ENCODE data around the gene CDH15. TPM values are rescaled to one million over a fixed set of nuclear protein-coding genes. Genes with fewer than 3 reads are reported as not detected.

CDH15 gene
- total and polyA plus RNA-seq, 2 donors (not counting 1 experiment from before 2014, with no cell fraction given) = not detected

- ATAC-seq (ENCODE audit: low read depth) = no peak
- no peaks in the 10 kb centered on the region for H3K79me2 ChIP-seq (ENCODE audit: control insufficient read depth, insufficient read depth, low read length)
- peaks cover 10% of the 10 kb centered on the region for H3K4me1 Mint-ChIP-seq
- H4K20me1 ChIP-seq (ENCODE audit: control insufficient read depth, insufficient read depth, low read length, poor library complexity, severe bottlenecking) = no peaks in the 10 kb centered on the region
- H3K9me3 Mint-ChIP-seq (ENCODE audit: insufficient read depth) = no peaks in the 10 kb centered on the region
- H3K27ac Mint-ChIP-seq = no peak overlapping the region
- POLR2A ChIA-PET = no interaction called here
- H3K4me3 Mint-ChIP-seq = no peak overlapping the region
- no peaks in the 10 kb centered on the region for H3K27me3 Mint-ChIP-seq
- no peak overlapping the region for H3K9ac ChIP-seq (ENCODE audit: low read length)
- TF ChIP-seq CTCF (IDR thresholded peaks at IDR 0.05) = no peak
- TF ChIP-seq EZH2 (IDR thresholded peaks at IDR 0.05; ENCODE audit: borderline replicate concordance, insufficient read depth, low read depth, low read length, poor library complexity, severe bottlenecking) = no peak
- peaks cover 2 to 7% of the 10 kb centered on the region in 2 experiments for H3K36me3 ChIP-seq (replicated peaks in 1 of 2; ENCODE audit: control extremely low read depth in 1 of 2, control insufficient read depth in 1 of 2, extremely low read depth in 1 of 2, insufficient read depth in 2 of 2, low read length in 1 of 2)
- no peak overlapping the region for H3K27ac ChIP-seq (ENCODE audit: low read length in 2 of 2)
- peaks cover 0 to 11% of the 10 kb centered on the region in 2 donors for H3K4me1 ChIP-seq (ENCODE audit: control insufficient read depth in 2 of 2, insufficient read depth in 2 of 2, low read length in 2 of 2)
- no peak overlapping the region for H3K4me2 ChIP-seq (replicated peaks; ENCODE audit: low read depth, low read length, poor library complexity, severe bottlenecking)
- no peak overlapping the region for H3K4me3 ChIP-seq (ENCODE audit: control extremely low read depth in 1 of 5, extremely low read depth in 1 of 5, insufficient read depth in 1 of 5, low read depth in 2 of 5, low read length in 4 of 5)
- CTCF ChIA-PET = no interaction called here
- no peaks in the 10 kb centered on the region for H3K27me3 ChIP-seq (replicated peaks in 1 of 4; ENCODE audit: control extremely low read depth in 1 of 4, control insufficient read depth in 3 of 4, insufficient read depth in 4 of 4, low read length in 3 of 4)
- intact Hi-C loops (cut with micrococcal nuclease) = no loop called here
- WGBS (ENCODE audit: insufficient coverage) = no CpG with 5 or more reads among the region's 3 CpGs
- H3K9me3 ChIP-seq (ENCODE audit: control extremely low read depth in 1 of 3, control insufficient read depth in 2 of 3, insufficient read depth in 1 of 3, low read length in 2 of 3) = no peaks in the 10 kb centered on the region
- no peak overlapping the region for H2AFZ ChIP-seq (ENCODE audit: insufficient read depth, low read depth, low read length, poor library complexity, severe bottlenecking)
- DNase-seq = no peak
Observed at GRCh38 chr16:89237733-89238132, 66.2 kb downstream of the CDH15 start.

- ChIA-PET POLR2A (interaction anchor here (0.6 to 1.1 kb wide), 5 partner anchors 10 to 1108 kb away, joined by 3 to 4 read pairs (median 3); partner anchors contain the start of genes CDH15 and SPG7), CTCF (interaction anchor here (0.9 to 1.8 kb wide), 8 partner anchors 10 to 676 kb away, joined by 3 to 17 read pairs (median 4); partner anchors contain the start of genes SPG7 and ZNF778)
- H3K27me3 ChIP-seq (replicated peaks in 1 of 4; ENCODE audit: control extremely low read depth in 1 of 4, control insufficient read depth in 3 of 4, insufficient read depth in 4 of 4, low read length in 3 of 4) = no peaks in the 10 kb centered on the region
- H3K27ac ChIP-seq (ENCODE audit: low read length in 2 of 2) = peak overlapping the region; percentile 93 to 97
- 6% methylated on average over 29 of the region's 39 CpGs for WGBS (ENCODE audit: insufficient coverage)
- no peaks in the 10 kb centered on the region for H4K20me1 ChIP-seq (ENCODE audit: control insufficient read depth, insufficient read depth, low read length, poor library complexity, severe bottlenecking)
- no peaks in the 10 kb centered on the region for H3K79me2 ChIP-seq (ENCODE audit: control insufficient read depth, insufficient read depth, low read length)
- Mint-ChIP-seq H3K27ac (peak overlapping the region; percentile 100), H3K4me3 (peak overlapping the region; percentile 99), H3K27me3 (no peaks in the 10 kb centered on the region), H3K4me1 (peaks cover 14% of the 10 kb centered on the region), H3K9me3 (ENCODE audit: insufficient read depth) (no peaks in the 10 kb centered on the region)
- ATAC-seq (ENCODE audit: low read depth) (peak; percentile 77), DNase-seq (peak; percentile 94)
- no peaks in the 10 kb centered on the region for H3K9me3 ChIP-seq (ENCODE audit: control extremely low read depth in 1 of 3, control insufficient read depth in 2 of 3, insufficient read depth in 1 of 3, low read length in 2 of 3)
- peak overlapping the region; percentile 65 for H2AFZ ChIP-seq (ENCODE audit: insufficient read depth, low read depth, low read length, poor library complexity, severe bottlenecking)
- TF ChIP-seq EZH2 (IDR thresholded peaks at IDR 0.05; ENCODE audit: borderline replicate concordance, insufficient read depth, low read depth, low read length, poor library complexity, severe bottlenecking) (no peak), CTCF (IDR thresholded peaks at IDR 0.05) (no peak)
- H3K36me3 ChIP-seq (replicated peaks in 1 of 2; ENCODE audit: control extremely low read depth in 1 of 2, control insufficient read depth in 1 of 2, extremely low read depth in 1 of 2, insufficient read depth in 2 of 2, low read length in 1 of 2) = no peaks in the 10 kb centered on the region
- peaks cover 0 to 11% of the 10 kb centered on the region in 2 donors for H3K4me1 ChIP-seq (ENCODE audit: control insufficient read depth in 2 of 2, insufficient read depth in 2 of 2, low read length in 2 of 2)
- intact Hi-C loops (cut with micrococcal nuclease) = loop anchor here (1.0 to 10.0 kb wide), 5 partner anchors 48 to 413 kb away; partner anchors contain the start of genes ANKRD11, CHMP1A, RPL13 and SPATA33
- H3K4me2 ChIP-seq (replicated peaks; ENCODE audit: low read depth, low read length, poor library complexity, severe bottlenecking) = peak overlapping the region; percentile 85
- peak overlapping the region; percentile 84 for H3K9ac ChIP-seq (ENCODE audit: low read length)
- H3K4me3 ChIP-seq (ENCODE audit: control extremely low read depth in 1 of 5, extremely low read depth in 1 of 5, insufficient read depth in 1 of 5, low read depth in 2 of 5, low read length in 4 of 5) = peak overlapping the region; percentile 74 to 95 (median 82)
Observed at GRCh38 chr16:89241187-89242007, 69.8 kb downstream of the CDH15 start.
